ENCODE data around the gene ENOX1.

Gene ENOX1

GRCh38 chr13:43295825-43296564 is 490.8 kb downstream of the ENOX1 start:
- in situ Hi-C loops (cut with MboI; ENCODE audit: low sequenced_read_pairs) = no loop called here

GRCh38 chr13:43295321-43295720 is 491.5 kb downstream of the ENOX1 start:
- in situ Hi-C loops (cut with MboI; ENCODE audit: low sequenced_read_pairs) = no loop called here

- in situ Hi-C loops (cut with MboI; ENCODE audit: low sequenced_read_pairs) = no loop called here
Measured at GRCh38 chr13:43294412-43294811, 492.4 kb downstream of the ENOX1 start.

- in situ Hi-C loops (cut with MboI; ENCODE audit: low sequenced_read_pairs) = no loop called here
Measured at GRCh38 chr13:43293986-43294385, 492.8 kb downstream of the ENOX1 start.

- in situ Hi-C loops (cut with MboI; ENCODE audit: low sequenced_read_pairs) = no loop called here
Measured at GRCh38 chr13:43293561-43293960, 493.2 kb downstream of the ENOX1 start.

GRCh38 chr13:43293008-43293407 is 493.8 kb downstream of the ENOX1 start:
- in situ Hi-C loops (cut with MboI; ENCODE audit: low sequenced_read_pairs) = no loop called here

- in situ Hi-C loops (cut with MboI; ENCODE audit: low sequenced_read_pairs) = no loop called here
Measured at GRCh38 chr13:43291287-43292060, 495.3 kb downstream of the ENOX1 start.

GRCh38 chr13:43289470-43290255 is 497.1 kb downstream of the ENOX1 start:
- in situ Hi-C loops (cut with MboI; ENCODE audit: low sequenced_read_pairs) = no loop called here

GRCh38 chr13:43286751-43287150 is 500.0 kb downstream of the ENOX1 start:
- in situ Hi-C loops (cut with MboI; ENCODE audit: low sequenced_read_pairs) = no loop called here

GRCh38 chr13:43285933-43286597 is 500.7 kb downstream of the ENOX1 start:
- in situ Hi-C loops (cut with MboI; ENCODE audit: low sequenced_read_pairs) = no loop called here

- in situ Hi-C loops (cut with MboI; ENCODE audit: low sequenced_read_pairs) = no loop called here
Measured at GRCh38 chr13:43284162-43284561, 502.6 kb downstream of the ENOX1 start.

GRCh38 chr13:43279696-43280095 is 507.1 kb downstream of the ENOX1 start:
- in situ Hi-C loops (cut with MboI; ENCODE audit: low sequenced_read_pairs) = no loop called here

- in situ Hi-C loops (cut with MboI; ENCODE audit: low sequenced_read_pairs) = no loop called here
Measured at GRCh38 chr13:43278127-43278526, 508.6 kb downstream of the ENOX1 start.

- in situ Hi-C loops (cut with MboI; ENCODE audit: low sequenced_read_pairs) = no loop called here
Measured at GRCh38 chr13:43277142-43277541, 509.6 kb downstream of the ENOX1 start.

- in situ Hi-C loops (cut with MboI; ENCODE audit: low sequenced_read_pairs) = no loop called here
Measured at GRCh38 chr13:43274881-43275280, 511.9 kb downstream of the ENOX1 start.

- in situ Hi-C loops (cut with MboI; ENCODE audit: low sequenced_read_pairs) = no loop called here
Measured at GRCh38 chr13:43273362-43273761, 513.4 kb downstream of the ENOX1 start.

GRCh38 chr13:43272851-43273250 is 513.9 kb downstream of the ENOX1 start:
- in situ Hi-C loops (cut with MboI; ENCODE audit: low sequenced_read_pairs) = no loop called here

GRCh38 chr13:43271152-43271551 is 515.6 kb downstream of the ENOX1 start:
- in situ Hi-C loops (cut with MboI; ENCODE audit: low sequenced_read_pairs) = no loop called here

GRCh38 chr13:43270130-43270830 is 516.5 kb downstream of the ENOX1 start:
- in situ Hi-C loops (cut with MboI; ENCODE audit: low sequenced_read_pairs) = no loop called here

GRCh38 chr13:43269037-43269481 is 517.7 kb downstream of the ENOX1 start:
- in situ Hi-C loops (cut with MboI; ENCODE audit: low sequenced_read_pairs) = no loop called here
